Neural cell (in vitro differentiated cells): Measurements from ENCODE around the gene SLC25A22.

Source experiments
- EP300 ChIP-seq: fragments of 450-650 bp; conservative IDR thresholded peaks from 2 replicates; pipeline ENCODE4 v1.6.1; 2014; ENCODE audit warnings: antibody characterized with exemption, mild to moderate bottlenecking, moderate library complexity; ENCODE audit not compliant: poor library complexity, severe bottlenecking
- EZH2 ChIP-seq: fragments of 200-600, 300-800 bp; shearing (Covaris generic), sonication (generic); IDR thresholded peaks from 2 replicates; pipeline ENCODE4 v1.6.1; 2014; ENCODE audit warnings: antibody characterized with exemption, low read length, borderline replicate concordance, mild to moderate bottlenecking; ENCODE audit not compliant: insufficient read depth, poor library complexity, severe bottlenecking
- RAD21 ChIP-seq: fragments of 450-650 bp; conservative IDR thresholded peaks from 2 replicates; pipeline ENCODE4 v1.6.1; 2014; ENCODE audit warnings: antibody characterized with exemption, mild to moderate bottlenecking, moderate library complexity
- TAF1 ChIP-seq: IDR thresholded peaks from 2 replicates; pipeline ENCODE4 v1.6.1; 2012; ENCODE audit warnings: low read depth
- TF ChIP-seq, protein P1 (sequence below): fragments of 450-650 bp; IDR thresholded peaks from 2 replicates; pipeline ENCODE4 v1.5.1; 2014; ENCODE audit warnings: antibody characterized with exemption, mild to moderate bottlenecking, moderate library complexity; ENCODE audit not compliant: poor library complexity, severe bottlenecking

DNA sequence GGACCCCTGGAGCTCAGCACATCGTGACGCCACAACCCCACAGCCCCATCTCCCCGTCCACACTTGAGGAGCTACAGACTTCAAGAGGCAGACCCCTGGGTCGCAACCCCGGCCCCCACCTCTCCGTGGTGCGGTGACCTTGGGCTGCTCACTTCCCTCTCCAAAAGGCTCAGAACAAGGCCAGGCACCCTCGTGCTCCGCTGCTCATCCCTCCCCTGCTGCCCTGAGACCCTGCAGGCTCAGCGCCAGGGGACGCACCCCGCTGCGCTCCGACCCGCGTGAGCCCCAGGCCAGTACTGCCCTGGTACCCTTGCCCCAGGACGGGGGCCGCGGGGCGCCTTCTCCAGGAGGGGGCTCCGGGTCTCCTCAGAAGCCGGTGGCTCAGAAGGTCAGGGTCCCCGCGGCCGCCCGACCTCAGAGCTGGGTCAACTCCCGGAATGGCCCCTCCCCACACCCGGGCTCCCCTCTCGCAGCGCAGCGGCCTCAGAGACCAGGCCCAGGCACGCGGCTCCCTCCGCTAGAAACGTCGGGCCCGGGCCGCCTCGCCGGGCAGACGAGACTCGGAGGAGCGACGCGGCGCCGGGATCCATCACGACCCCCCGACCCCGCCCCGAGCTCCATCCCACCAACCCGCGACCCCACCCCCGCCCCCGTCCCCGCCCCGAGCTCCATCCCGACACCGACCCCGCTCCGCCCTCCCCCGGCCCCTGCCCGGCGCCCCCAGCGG is 21.4 kb downstream of the SLC25A22 start:
- TF ChIP-seq, protein P1, sequence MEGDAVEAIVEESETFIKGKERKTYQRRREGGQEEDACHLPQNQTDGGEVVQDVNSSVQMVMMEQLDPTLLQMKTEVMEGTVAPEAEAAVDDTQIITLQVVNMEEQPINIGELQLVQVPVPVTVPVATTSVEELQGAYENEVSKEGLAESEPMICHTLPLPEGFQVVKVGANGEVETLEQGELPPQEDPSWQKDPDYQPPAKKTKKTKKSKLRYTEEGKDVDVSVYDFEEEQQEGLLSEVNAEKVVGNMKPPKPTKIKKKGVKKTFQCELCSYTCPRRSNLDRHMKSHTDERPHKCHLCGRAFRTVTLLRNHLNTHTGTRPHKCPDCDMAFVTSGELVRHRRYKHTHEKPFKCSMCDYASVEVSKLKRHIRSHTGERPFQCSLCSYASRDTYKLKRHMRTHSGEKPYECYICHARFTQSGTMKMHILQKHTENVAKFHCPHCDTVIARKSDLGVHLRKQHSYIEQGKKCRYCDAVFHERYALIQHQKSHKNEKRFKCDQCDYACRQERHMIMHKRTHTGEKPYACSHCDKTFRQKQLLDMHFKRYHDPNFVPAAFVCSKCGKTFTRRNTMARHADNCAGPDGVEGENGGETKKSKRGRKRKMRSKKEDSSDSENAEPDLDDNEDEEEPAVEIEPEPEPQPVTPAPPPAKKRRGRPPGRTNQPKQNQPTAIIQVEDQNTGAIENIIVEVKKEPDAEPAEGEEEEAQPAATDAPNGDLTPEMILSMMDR, result no peak
- TF ChIP-seq TAF1, result no peak
- TF ChIP-seq EP300, result no peak
- TF ChIP-seq EZH2, result no peak
- TF ChIP-seq RAD21, result no peak
